OCI-LY7 (cell line): ENCODE data around the gene GBF1.

Experiments used
- EZH2phosphoT487 ChIP-seq: fragments of 200-600 bp; sonication (generic); IDR thresholded peaks from 2 replicates; pipeline ENCODE4 v1.6.1; 2018; ENCODE audit warnings: low read depth, borderline replicate concordance, mild to moderate bottlenecking, mixed run types, antibody characterized with exemption, low read length, moderate library complexity, mixed read lengths
- TF ChIP-seq, protein P1 (sequence below): fragments of 200-600 bp; sonication (generic); conservative IDR thresholded peaks from 2 replicates; pipeline ENCODE4 v1.5.1; 2014; ENCODE audit warnings: mild to moderate bottlenecking, antibody characterized with exemption, low read length, moderate library complexity, mixed read lengths

DNA sequence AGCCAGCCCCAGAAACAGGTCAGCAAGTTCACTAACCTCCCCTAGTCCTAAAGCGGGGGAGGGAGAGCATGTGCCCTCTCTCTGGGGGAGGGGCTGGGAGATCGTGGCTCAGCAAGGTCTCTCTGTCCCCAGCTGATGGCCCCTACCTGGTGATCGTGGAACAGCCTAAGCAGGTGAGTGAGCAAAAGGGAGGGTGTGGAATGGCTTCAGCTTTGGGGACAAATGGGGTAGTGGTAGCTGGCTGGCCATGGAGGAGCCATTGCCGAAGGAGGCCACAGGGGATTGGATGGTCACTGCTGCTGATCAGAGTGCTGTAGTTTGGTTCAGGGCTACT is 151.0 kb downstream of the GBF1 start:
- TF ChIP-seq, protein P1, sequence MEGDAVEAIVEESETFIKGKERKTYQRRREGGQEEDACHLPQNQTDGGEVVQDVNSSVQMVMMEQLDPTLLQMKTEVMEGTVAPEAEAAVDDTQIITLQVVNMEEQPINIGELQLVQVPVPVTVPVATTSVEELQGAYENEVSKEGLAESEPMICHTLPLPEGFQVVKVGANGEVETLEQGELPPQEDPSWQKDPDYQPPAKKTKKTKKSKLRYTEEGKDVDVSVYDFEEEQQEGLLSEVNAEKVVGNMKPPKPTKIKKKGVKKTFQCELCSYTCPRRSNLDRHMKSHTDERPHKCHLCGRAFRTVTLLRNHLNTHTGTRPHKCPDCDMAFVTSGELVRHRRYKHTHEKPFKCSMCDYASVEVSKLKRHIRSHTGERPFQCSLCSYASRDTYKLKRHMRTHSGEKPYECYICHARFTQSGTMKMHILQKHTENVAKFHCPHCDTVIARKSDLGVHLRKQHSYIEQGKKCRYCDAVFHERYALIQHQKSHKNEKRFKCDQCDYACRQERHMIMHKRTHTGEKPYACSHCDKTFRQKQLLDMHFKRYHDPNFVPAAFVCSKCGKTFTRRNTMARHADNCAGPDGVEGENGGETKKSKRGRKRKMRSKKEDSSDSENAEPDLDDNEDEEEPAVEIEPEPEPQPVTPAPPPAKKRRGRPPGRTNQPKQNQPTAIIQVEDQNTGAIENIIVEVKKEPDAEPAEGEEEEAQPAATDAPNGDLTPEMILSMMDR, result no peak
- TF ChIP-seq EZH2phosphoT487, result no peak
